Upper lobe of left lung (tissue), 6 donors: ENCODE data around the gene NELFE. TPM values are rescaled to one million over a fixed set of nuclear protein-coding genes. Genes with fewer than 3 reads are reported as not detected.
A peak's percentile ranks its signal among the peaks of the same experiment; 100 is the strongest.
"Not testable (repeated sequence)": the region's sequence is repeated elsewhere in the genome, so short reads cannot be mapped to it uniquely, and the experiment has no call there.

Experiments
- ATAC-seq, 2 donors: fragments of 200-7000 bp; cut with Tn5 transposase; one replicate each; pipeline ENCODE4 v1.9.1; 2022; ENCODE audit warnings: mild to moderate bottlenecking in 2 of 2, moderate library complexity in 2 of 2; ENCODE audit not compliant: low FRiP score in 2 of 2
- DNase-seq, 2 donors: peaks; one replicate each; pipeline ENCODE4 v3.0.0-alpha.2; 2019 to 2020
- H3K27ac ChIP-seq, 4 donors: fragments of 200-600 bp; sonication (generic); one replicate each; pipeline ENCODE4 v1.5.1; 2016 to 2019
- H3K27me3 ChIP-seq, 4 donors: fragments of 200-600 bp; sonication (generic); one replicate each; pipeline ENCODE4 v1.5.1; 2017 to 2019
- H3K36me3 ChIP-seq, 4 donors: fragments of 200-600 bp; sonication (generic); one replicate each; pipeline ENCODE4 v1.5.1; 2016 to 2019
- H3K4me1 ChIP-seq, 4 donors: fragments of 200-600 bp; sonication (generic); one replicate each; pipeline ENCODE4 v1.5.1; 2018 to 2019
- H3K4me3 ChIP-seq, 4 donors: fragments of 200-600 bp; sonication (generic); one replicate each; pipeline ENCODE4 v1.5.1; 2017 to 2019; ENCODE audit warnings: mild to moderate bottlenecking in 2 of 4, moderate library complexity in 1 of 4
- H3K9me3 ChIP-seq, 4 donors: fragments of 200-600 bp; sonication (generic); one replicate each; pipeline ENCODE4 v1.5.1; 2018 to 2019
- EP300 ChIP-seq, 4 donors: sonication (generic); formaldehyde crosslinking; IDR thresholded peaks; one replicate each; pipeline ENCODE4 v1.5.1; 2017; ENCODE audit warnings: antibody characterized with exemption in 4 of 4, control low read depth in 2 of 4
- POLR2A ChIP-seq, 4 donors: fragments of 450-650 bp; IDR thresholded peaks; one replicate each; pipeline ENCODE4 v1.5.1; 2016 to 2017; ENCODE audit warnings: antibody characterized with exemption in 4 of 4, mild to moderate bottlenecking in 2 of 4
- POLR2AphosphoS5 ChIP-seq, 2 donors: sonication (generic); formaldehyde crosslinking; IDR thresholded peaks; one replicate each; pipeline ENCODE4 v1.5.1; 2017; ENCODE audit warnings: antibody characterized with exemption in 2 of 2
- WGBS, 2 donors: methylation state at CpG; one replicate each; pipeline ENCODE4 v1.1.5; 2017 to 2018; 5-methylcytosine and 5-hydroxymethylcytosine counted together
- total RNA-seq, 6 donors: library from RNA; depleted of rRNA in 4 of 6; stranded (reverse); fragments of >200 nt in 4 of 6; gene quantifications; one replicate each; pipeline versions ENCODE4 v1.1.0 to v1.2.1, GENCODE V29; 2016 to 2021
- TF ChIP-seq, protein P1 (sequence below), 6 experiments: fragments of 450-650 bp in 4 of 6; fragments of 200-600 bp in 2 of 6; sonication (generic) in 2 of 6; IDR thresholded peaks; one replicate each; pipeline ENCODE4 v1.5.1; 2016 to 2019; ENCODE audit warnings: antibody characterized with exemption in 6 of 6
- donor health status: DM: no; HTN: no; CAD: no; lungs with moderate emphysema.
- donor health status: DM: no; HTN: yes; CAD: no; lungs with severe emphysema.

Gene NELFE
- total RNA-seq, 6 donors from 2014 or later = 42.8 to 84.2 (median 63.0) TPM

DNA sequence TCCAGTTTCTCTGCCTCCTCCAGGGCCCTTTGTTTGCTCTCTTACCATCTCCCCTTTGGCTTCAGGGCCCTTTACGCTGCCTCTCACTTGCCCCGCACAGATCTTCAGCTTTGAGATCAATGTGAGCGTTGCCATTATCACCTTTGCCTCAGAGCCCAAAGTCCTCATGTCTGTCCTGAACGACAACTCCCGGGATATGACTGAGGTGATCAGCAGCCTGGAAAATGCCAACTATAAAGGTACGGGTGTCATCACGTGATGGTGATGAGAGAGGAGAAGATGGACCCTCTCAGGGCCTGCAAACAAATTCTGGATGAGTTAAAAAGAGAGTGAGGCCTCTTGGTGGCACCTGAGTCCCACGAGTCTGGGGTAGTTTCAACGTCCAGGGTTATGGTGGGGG lies 22.9 kb downstream of the NELFE start:
- no peak for DNase-seq
- Histone ChIP-seq H3K4me3 (no peak overlapping the region), H3K4me1 (peaks cover 0 to under 1% (median 0%) of the 10 kb centered on the region in 4 donors), H3K27ac (no peak overlapping the region), H3K9me3 (no peaks in the 10 kb centered on the region), H3K27me3 (no peaks in the 10 kb centered on the region), H3K36me3 (peaks cover 0 to 16% (median 0%) of the 10 kb centered on the region in 4 donors)
- no peak for ATAC-seq
- TF ChIP-seq, protein P1, sequence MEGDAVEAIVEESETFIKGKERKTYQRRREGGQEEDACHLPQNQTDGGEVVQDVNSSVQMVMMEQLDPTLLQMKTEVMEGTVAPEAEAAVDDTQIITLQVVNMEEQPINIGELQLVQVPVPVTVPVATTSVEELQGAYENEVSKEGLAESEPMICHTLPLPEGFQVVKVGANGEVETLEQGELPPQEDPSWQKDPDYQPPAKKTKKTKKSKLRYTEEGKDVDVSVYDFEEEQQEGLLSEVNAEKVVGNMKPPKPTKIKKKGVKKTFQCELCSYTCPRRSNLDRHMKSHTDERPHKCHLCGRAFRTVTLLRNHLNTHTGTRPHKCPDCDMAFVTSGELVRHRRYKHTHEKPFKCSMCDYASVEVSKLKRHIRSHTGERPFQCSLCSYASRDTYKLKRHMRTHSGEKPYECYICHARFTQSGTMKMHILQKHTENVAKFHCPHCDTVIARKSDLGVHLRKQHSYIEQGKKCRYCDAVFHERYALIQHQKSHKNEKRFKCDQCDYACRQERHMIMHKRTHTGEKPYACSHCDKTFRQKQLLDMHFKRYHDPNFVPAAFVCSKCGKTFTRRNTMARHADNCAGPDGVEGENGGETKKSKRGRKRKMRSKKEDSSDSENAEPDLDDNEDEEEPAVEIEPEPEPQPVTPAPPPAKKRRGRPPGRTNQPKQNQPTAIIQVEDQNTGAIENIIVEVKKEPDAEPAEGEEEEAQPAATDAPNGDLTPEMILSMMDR (IDR thresholded peaks at IDR 0.05) = no peak
- WGBS, 2 donors = 86 to 89% methylated on average over 9 of the region's 9 CpGs

DNA sequence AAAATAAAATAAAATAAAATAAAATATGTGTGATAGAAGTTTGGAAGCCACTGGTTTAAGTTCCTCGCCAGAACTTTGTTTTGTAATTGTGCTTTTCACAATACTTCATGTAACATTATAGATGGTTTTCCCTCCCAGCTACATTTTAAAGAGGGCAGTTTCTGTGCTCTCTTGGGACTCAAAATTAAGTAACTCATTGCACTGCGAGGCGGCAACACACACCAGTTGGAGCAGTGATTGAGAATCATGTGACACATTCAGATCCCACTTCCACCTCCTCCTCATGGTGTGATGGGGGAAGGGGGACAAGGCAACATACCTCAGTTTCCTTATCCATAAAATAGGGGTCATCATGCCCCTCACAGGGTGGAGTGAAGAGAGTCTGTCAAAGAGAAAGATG lies 23.8 kb downstream of the NELFE start:
- no peak for DNase-seq
- ATAC-seq = no peak

DNA sequence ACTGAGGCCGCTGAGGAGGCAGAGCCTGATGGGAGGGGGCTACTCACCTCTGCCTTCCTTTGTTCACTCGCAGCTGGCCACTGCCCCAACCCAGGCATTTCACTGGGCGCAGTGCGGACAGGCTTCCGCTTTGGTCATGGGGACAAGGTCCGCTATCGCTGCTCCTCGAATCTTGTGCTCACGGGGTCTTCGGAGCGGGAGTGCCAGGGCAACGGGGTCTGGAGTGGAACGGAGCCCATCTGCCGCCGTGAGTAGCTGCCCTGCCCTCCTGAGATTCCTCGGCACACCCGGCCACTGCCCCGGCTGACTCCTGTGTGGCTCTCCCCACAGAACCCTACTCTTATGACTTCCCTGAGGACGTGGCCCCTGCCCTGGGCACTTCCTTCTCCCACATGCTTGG lies 25.2 kb downstream of the NELFE start:
- Histone ChIP-seq H3K4me1 (peaks cover 0 to 18% (median 4%) of the 10 kb centered on the region in 4 donors), H3K9me3 (no peaks in the 10 kb centered on the region), H3K4me3 (no peak overlapping the region), H3K27ac (no peak overlapping the region), H3K36me3 (peaks cover 0 to under 1% (median 0%) of the 10 kb centered on the region in 4 donors), H3K27me3 (no peaks in the 10 kb centered on the region)
- TF ChIP-seq EP300 (IDR thresholded peaks at IDR 0.05) (no peak), POLR2AphosphoS5 (IDR thresholded peaks at IDR 0.05) (no peak), POLR2A (IDR thresholded peaks at IDR 0.05) (no peak)
- TF ChIP-seq, protein P1 (IDR thresholded peaks at IDR 0.05) = no peak
- 91 to 94% methylated on average over 3 to 19 of the region's 19 CpGs for whole genome bisulfite sequencing, 2 donors
- ATAC-seq = no peak
- DNase-seq = peak in 1 of 2 donors; percentile 61

More for the DNA sequence above, 23.8 kb downstream of the NELFE start:
- Histone ChIP-seq H3K4me1 (peaks cover 0 to 8% (median 0%) of the 10 kb centered on the region in 4 donors), H3K9me3 (no peaks in the 10 kb centered on the region), H3K27ac (no peak overlapping the region), H3K36me3 (peaks cover 0 to 11% (median 0%) of the 10 kb centered on the region in 4 donors), H3K27me3 (no peaks in the 10 kb centered on the region), H3K4me3 (no peak overlapping the region)
- 71 to 72% methylated on average over 3 of the region's 3 CpGs for WGBS, 2 donors
- no peak for TF ChIP-seq POLR2AphosphoS5 (IDR thresholded peaks at IDR 0.05)
- TF ChIP-seq EP300 (IDR thresholded peaks at IDR 0.05) = no peak
- TF ChIP-seq, protein P1 (IDR thresholded peaks at IDR 0.05) = no peak
- no peak for TF ChIP-seq POLR2A (IDR thresholded peaks at IDR 0.05)

DNA sequence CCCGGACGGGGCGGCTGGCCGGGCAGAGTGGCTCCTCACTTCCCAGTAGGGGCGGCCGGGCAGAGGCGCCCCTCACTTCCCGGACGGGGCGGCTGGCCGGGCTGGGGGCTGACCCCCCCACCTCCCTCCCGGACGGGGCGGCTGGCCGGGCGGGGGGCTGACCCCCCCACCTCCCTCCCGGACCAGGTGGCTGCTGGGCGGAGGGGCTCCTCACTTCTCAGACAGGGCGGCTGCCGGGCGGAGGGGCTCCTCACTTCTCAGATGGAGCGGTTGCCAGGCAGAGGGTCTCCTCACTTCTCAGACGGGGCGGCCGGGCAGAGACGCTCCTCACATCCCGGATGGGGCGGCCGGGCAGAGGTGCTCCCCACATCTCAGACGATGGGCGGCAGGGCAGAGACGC lies 26.6 kb downstream of the NELFE start:
- 82 to 100% methylated on average over 4 to 8 of the region's 32 CpGs for WGBS, 2 donors
- H3K27ac ChIP-seq, H3K27me3 ChIP-seq, H3K4me3 ChIP-seq, H3K9me3 ChIP-seq, H3K36me3 ChIP-seq, ATAC-seq: not testable (repeated sequence)
- peak in 1 of 2 donors; percentile 67 for DNase-seq
- H3K4me1 ChIP-seq = peaks cover 0 to 19% (median 4%) of the 10 kb centered on the region in 4 donors

DNA sequence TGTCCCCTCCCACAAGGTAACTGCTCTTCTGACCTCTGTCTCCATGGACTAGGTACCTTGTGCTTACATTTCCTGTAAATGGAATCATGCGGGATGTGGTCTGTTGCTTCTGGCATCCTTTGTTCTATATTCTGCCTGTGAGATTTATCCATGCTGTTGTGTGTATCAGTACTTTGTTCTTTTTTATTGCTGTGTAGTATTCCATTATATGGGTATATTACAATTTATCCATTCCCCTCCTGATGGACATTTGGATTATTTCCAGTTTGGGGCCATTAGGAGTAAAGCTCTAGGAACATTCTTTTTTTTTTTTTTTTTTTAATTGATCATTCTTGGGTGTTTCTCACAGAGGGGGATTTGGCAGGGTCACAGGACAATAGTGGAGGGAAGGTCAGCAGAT lies 27.8 kb downstream of the NELFE start:
- Histone ChIP-seq H3K9me3 (no peaks in the 10 kb centered on the region), H3K27me3 (no peaks in the 10 kb centered on the region), H3K4me1 (peaks cover 0 to 19% (median 4%) of the 10 kb centered on the region in 4 donors), H3K36me3 (no peaks in the 10 kb centered on the region), H3K4me3 (no peak overlapping the region), H3K27ac (peak overlapping the region in 1 of 4 donors; percentile 32)
- no peak for TF ChIP-seq POLR2AphosphoS5 (IDR thresholded peaks at IDR 0.05)
- no peak for TF ChIP-seq EP300 (IDR thresholded peaks at IDR 0.05)
- TF ChIP-seq POLR2A (IDR thresholded peaks at IDR 0.05) = no peak
- TF ChIP-seq, protein P1 (IDR thresholded peaks at IDR 0.05) = no peak
- no peak for DNase-seq
- 96 to 97% methylated on average over 1 of the region's 1 CpG for WGBS, 2 donors
- no peak for ATAC-seq
